Endothelial cell of umbilical vein (primary cell): ENCODE results near the gene FRZB. TPM values are rescaled to one million over a fixed set of nuclear protein-coding genes. Genes with fewer than 3 reads are reported as not detected.

Experiments
- BruUV-seq: library from RNA; stranded (reverse); fragments of 400-500 nt; replicated peaks from 2 replicates; lab custom pipeline; 2021; lab: Mats Ljungman, UMichigan
- CTCF ChIA-PET: fragments of 300-600, 350-600 bp; sonication (Branson Sonifier 250); formaldehyde crosslinking; loops from one replicate; lab custom pipeline; 2021; ENCODE audit warnings: antibody characterized with exemption, inconsistent platforms; lab: Charles Lee
- POLR2A ChIA-PET: fragments of 300-600, 350-600 bp; sonication (Branson Sonifier 250); formaldehyde crosslinking; loops from one replicate; lab custom pipeline; 2021; ENCODE audit warnings: antibody characterized with exemption, inconsistent platforms; lab: Charles Lee
- DNase-seq: peaks from one replicate; pipeline ENCODE4 v3.0.0-alpha.2; 2011; ENCODE audit warnings: low read depth, low spot score
- FAIRE-seq: peaks from 2 replicates; lab custom pipeline; 2011; peaks lifted over from hg19 to GRCh38; lab: Jason Lieb, UNC
- H2AFZ ChIP-seq: 2 replicates; pipeline ENCODE4 v1.6.0; 2012; ENCODE audit warnings: low read depth, low read length, control low read depth, inconsistent platforms
- H3K27ac ChIP-seq: 2 replicates; pipeline ENCODE4 v1.5.1; 2011; ENCODE audit warnings: low read depth, mild to moderate bottlenecking, control low read depth, low read length, moderate library complexity; ENCODE audit not compliant: insufficient read depth
- H3K27me3 ChIP-seq, 2 experiments: 2 replicates each; pipeline versions ENCODE4 v1.6.0 to v1.6.1; 2011; ENCODE audit warnings: low read length in 2 of 2, mixed read lengths in 1 of 2; ENCODE audit not compliant: control insufficient read depth in 2 of 2, insufficient read depth in 2 of 2
- H3K36me3 ChIP-seq, 2 experiments: 2 replicates in 1 of 2; 3 replicates in 1 of 2; pipeline ENCODE4 v1.5.1; 2011; ENCODE audit warnings: low read length in 2 of 2, mild to moderate bottlenecking in 1 of 2, moderate library complexity in 1 of 2; ENCODE audit not compliant: control insufficient read depth in 2 of 2, insufficient read depth in 2 of 2; ENCODE audit errors: extremely low read depth in 1 of 2
- H3K4me1 ChIP-seq: 3 replicates; pipeline ENCODE4 v1.5.1; 2011; ENCODE audit warnings: mild to moderate bottlenecking, low read length; ENCODE audit not compliant: control insufficient read depth, insufficient read depth; ENCODE audit errors: extremely low read depth
- H3K4me2 ChIP-seq: 2 replicates; pipeline ENCODE4 v1.6.1; 2011; ENCODE audit warnings: low read length, control low read depth, mixed read lengths; ENCODE audit not compliant: insufficient read depth
- H3K4me3 ChIP-seq, 3 experiments: fragments of 200-600 bp in 1 of 3; sonication (generic), shearing (Covaris generic) in 1 of 3; replicated peaks in 1 of 3; 2 replicates each; pipeline ENCODE4 v1.5.1; 2011 to 2016; ENCODE audit warnings: control low read depth in 3 of 3, low read length in 3 of 3, mild to moderate bottlenecking in 2 of 3, inconsistent platforms in 1 of 3, low read depth in 1 of 3, moderate library complexity in 1 of 3; ENCODE audit not compliant: insufficient read depth in 1 of 3
- H3K79me2 ChIP-seq: 2 replicates; pipeline ENCODE4 v1.6.0; 2012; ENCODE audit warnings: low read length, inconsistent platforms; ENCODE audit not compliant: control insufficient read depth, insufficient read depth
- H3K9ac ChIP-seq: replicated peaks from 2 replicates; pipeline ENCODE3; 2011; ENCODE audit warnings: low read length, control low read depth; ENCODE audit not compliant: insufficient read depth; ENCODE audit errors: extremely low read depth
- H3K9me1 ChIP-seq: replicated peaks from 3 replicates; pipeline ENCODE4 v1.6.0; 2011; ENCODE audit warnings: mild to moderate bottlenecking, low read length; ENCODE audit not compliant: control insufficient read depth, insufficient read depth; ENCODE audit errors: extremely low read depth
- H3K9me3 ChIP-seq: replicated peaks from 2 replicates; pipeline ENCODE4 v1.5.1; 2012; ENCODE audit warnings: low read length, inconsistent platforms; ENCODE audit not compliant: control insufficient read depth, insufficient read depth
- H4K20me1 ChIP-seq: replicated peaks from 2 replicates; pipeline ENCODE3; 2011; ENCODE audit warnings: mild to moderate bottlenecking, low read length; ENCODE audit not compliant: control insufficient read depth, insufficient read depth; ENCODE audit errors: extremely low read depth
- CTCF ChIP-seq, 2 donors: IDR thresholded peaks; 1 replicate in 1 of 2; 2 replicates in 1 of 2; pipeline ENCODE4 v1.5.1; 2011; ENCODE audit warnings: low read length in 2 of 2, mild to moderate bottlenecking in 2 of 2, moderate library complexity in 2 of 2, control low read depth in 1 of 2, inconsistent platforms in 1 of 2, low read depth in 1 of 2; ENCODE audit not compliant: insufficient read depth in 1 of 2; ENCODE audit errors: extremely low read depth in 1 of 2
- EZH2 ChIP-seq: IDR thresholded peaks from 2 replicates; pipeline ENCODE4 v1.6.1; 2012; ENCODE audit warnings: borderline replicate concordance, low read depth, mild to moderate bottlenecking, moderate library complexity, low read length, inconsistent platforms; ENCODE audit not compliant: severe bottlenecking
- FOS ChIP-seq: IDR thresholded peaks from 2 replicates; pipeline ENCODE4 v1.6.1; 2011; ENCODE audit warnings: mild to moderate bottlenecking, low read length, moderate library complexity, borderline replicate concordance; ENCODE audit not compliant: insufficient read depth
- GATA2 ChIP-seq: IDR thresholded peaks from 2 replicates; pipeline ENCODE4 v1.7.0; 2011; ENCODE audit warnings: low read depth, mild to moderate bottlenecking, moderate library complexity, mixed read lengths, low read length; ENCODE audit not compliant: insufficient read length, insufficient read depth
- JUN ChIP-seq: IDR thresholded peaks from 2 replicates; pipeline ENCODE4 v1.6.1; 2011; ENCODE audit warnings: borderline replicate concordance, low read depth; ENCODE audit not compliant: insufficient read length, insufficient read depth
- MAX ChIP-seq: IDR thresholded peaks from 2 replicates; pipeline ENCODE4 v1.6.1; 2011; ENCODE audit not compliant: insufficient read depth, insufficient read length
- MYC ChIP-seq: IDR thresholded peaks from one replicate; pipeline ENCODE4 v1.6.1; 2011; ENCODE audit warnings: mild to moderate bottlenecking, low read depth, low read length
- POLR2A ChIP-seq: IDR thresholded peaks from 2 replicates; pipeline ENCODE4 v1.6.1; 2012; ENCODE audit warnings: low read depth, mild to moderate bottlenecking, control low read depth, low read length
- POLR2AphosphoS5 ChIP-seq: IDR thresholded peaks from 2 replicates; pipeline ENCODE4 v1.6.1; 2012; ENCODE audit warnings: low read depth, mild to moderate bottlenecking, control low read depth, low read length, moderate library complexity; ENCODE audit not compliant: insufficient read depth
- dilution Hi-C: fragments of 300-500 bp; cut with MboI; formaldehyde crosslinking; loops from one replicate; pipeline ENCODE4 v1.15.0; 2019; ENCODE audit warnings: low sequenced_read_pairs; ENCODE audit not compliant: extremely low pct_ligation_motif_present
- intact Hi-C: fragments of 100-400 bp; cut with micrococcal nuclease; formaldehyde crosslinking; loops from one replicate; pipeline ENCODE4 v1.10.0; 2022
- polyA plus RNA-seq, 4 experiments: library from polyadenylated mRNA; depleted of rRNA in 3 of 4; stranded (reverse) in 3 of 4; unstranded in 1 of 4; fragments of >200 nt; gene quantifications; 2 replicates each; pipeline versions ENCODE4 v1.2.1 to v1.2.3, GENCODE V29; 2011 to 2012; ENCODE audit warnings: missing spikeins in 1 of 4
- total RNA-seq: library from RNA; stranded (reverse); gene quantifications from 2 replicates; pipeline ENCODE4 v1.2.3, GENCODE V29; 2021

The FRZB gene
- total and polyA plus RNA-seq, 2 donors (not counting 3 experiments of a cell fraction or from before 2014, with no cell fraction given) = 0.04 TPM; not detected in 1

GRCh38 chr2:182826496-182826895, 39.9 kb downstream of the FRZB start:
- CTCF ChIA-PET = no interaction called here

More at GRCh38 chr2:182826496-182826895, 39.9 kb downstream of the FRZB start:
- no peaks in the 10 kb centered on the region for H3K79me2 ChIP-seq
- peaks cover 3 to 7% of the 10 kb centered on the region in 2 experiments for H3K27me3 ChIP-seq
- H3K4me1 ChIP-seq = no peaks in the 10 kb centered on the region
- FAIRE-seq (no peak), DNase-seq (no peak)
- no peak overlapping the region for H3K4me2 ChIP-seq
- H3K4me3 ChIP-seq = no peak overlapping the region
- dilution Hi-C loops = no loop called here
- no peak for TF ChIP-seq POLR2A
- no peak for TF ChIP-seq POLR2AphosphoS5
- no peak for TF ChIP-seq JUN
- no peak for TF ChIP-seq FOS
- TF ChIP-seq MYC = no peak
- TF ChIP-seq GATA2 = no peak
- no peak for TF ChIP-seq MAX
- no peak for TF ChIP-seq CTCF (IDR thresholded peaks at IDR 0.05; ENCODE audit: extremely low read depth in 1 of 2, insufficient read depth in 1 of 2, low read depth in 1 of 2, low read length in 2 of 2)
- no peak for TF ChIP-seq EZH2
- H3K36me3 ChIP-seq = no peaks in the 10 kb centered on the region
- no peaks in the 10 kb centered on the region for H3K9me3 ChIP-seq
- intact Hi-C loops = no loop called here
- POLR2A ChIA-PET = no interaction called here
- no peak overlapping the region for H2AFZ ChIP-seq
- H3K27ac ChIP-seq = no peak overlapping the region
- BruUV-seq = no TSS peak
- H3K9me1 ChIP-seq = no peaks in the 10 kb centered on the region
- no peak overlapping the region for H3K9ac ChIP-seq
- no peaks in the 10 kb centered on the region for H4K20me1 ChIP-seq
